ENCODE data around the gene METRNL.

Gene METRNL

GRCh38 chr17:83109793-83110645 is 30.6 kb downstream of the METRNL start:
- Histone ChIP-seq H3K27ac (ENCODE audit: low read depth, low read length, poor library complexity, severe bottlenecking) (no peak overlapping the region), H3K79me2 (ENCODE audit: insufficient read depth, low read length) (no peaks in the 10 kb centered on the region), H3K4me1 (ENCODE audit: insufficient read depth, low read length, severe bottlenecking) (no peaks in the 10 kb centered on the region), H3K9me3 (ENCODE audit: low read length) (no peaks in the 10 kb centered on the region), H3K27me3 (ENCODE audit: insufficient read depth, low read length) (no peaks in the 10 kb centered on the region), H3K9me2 (ENCODE audit: low read depth, low read length) (no peaks in the 10 kb centered on the region), H4K20me1 (ENCODE audit: insufficient read depth, low read length) (no peaks in the 10 kb centered on the region), H3F3A (ENCODE audit: insufficient read depth, low read length) (0 out of 2 replicates have a peak, but pooled peaks cover 5% of the 10 kb centered on the region), H3K4me3 (ENCODE audit: low read depth, low read length, poor library complexity, severe bottlenecking) (no peak overlapping the region), H3K4me2 (ENCODE audit: low read length) (no peak overlapping the region), H2AFZ (ENCODE audit: low read length) (no peak overlapping the region), H3K36me3 (ENCODE audit: insufficient read depth, low read length) (no peaks in the 10 kb centered on the region), H3K9ac (ENCODE audit: low read length) (no peak overlapping the region)
- no peak for TF ChIP-seq CTCF (IDR thresholded peaks at IDR 0.05; ENCODE audit: low read length)
- TF ChIP-seq EZH2 (IDR thresholded peaks at IDR 0.05; ENCODE audit: borderline replicate concordance, low read length): no peak

- no peaks in the 10 kb centered on the region for H3K79me2 ChIP-seq (ENCODE audit: insufficient read depth, low read length)
- no peaks in the 10 kb centered on the region for H3K9me3 ChIP-seq (ENCODE audit: low read length)
- no peaks in the 10 kb centered on the region for H3K4me1 ChIP-seq (ENCODE audit: insufficient read depth, low read length, severe bottlenecking)
- 0 out of 2 replicates have a peak, but pooled peaks cover 5% of the 10 kb centered on the region for H3F3A ChIP-seq (ENCODE audit: insufficient read depth, low read length)
- TF ChIP-seq EZH2 (IDR thresholded peaks at IDR 0.05; ENCODE audit: borderline replicate concordance, low read length): no peak
- no peak for TF ChIP-seq CTCF (IDR thresholded peaks at IDR 0.05; ENCODE audit: low read length)
- no peak overlapping the region for H2AFZ ChIP-seq (ENCODE audit: low read length)
- no peak overlapping the region for H3K4me3 ChIP-seq (ENCODE audit: low read depth, low read length, poor library complexity, severe bottlenecking)
- H3K27ac ChIP-seq (ENCODE audit: low read depth, low read length, poor library complexity, severe bottlenecking): no peak overlapping the region
- H3K9me2 ChIP-seq (ENCODE audit: low read depth, low read length): no peaks in the 10 kb centered on the region
- H3K4me2 ChIP-seq (ENCODE audit: low read length): no peak overlapping the region
- no peaks in the 10 kb centered on the region for H3K36me3 ChIP-seq (ENCODE audit: insufficient read depth, low read length)
- no peaks in the 10 kb centered on the region for H4K20me1 ChIP-seq (ENCODE audit: insufficient read depth, low read length)
- H3K9ac ChIP-seq (ENCODE audit: low read length): no peak overlapping the region
- no peaks in the 10 kb centered on the region for H3K27me3 ChIP-seq (ENCODE audit: insufficient read depth, low read length)
Measured at GRCh38 chr17:83110735-83111134, 31.3 kb downstream of the METRNL start.

GRCh38 chr17:83111516-83112282 is 32.3 kb downstream of the METRNL start:
- no peaks in the 10 kb centered on the region for H3K9me2 ChIP-seq (ENCODE audit: low read depth, low read length)
- H3K4me3 ChIP-seq (ENCODE audit: low read depth, low read length, poor library complexity, severe bottlenecking): no peak overlapping the region
- H3K79me2 ChIP-seq (ENCODE audit: insufficient read depth, low read length): no peaks in the 10 kb centered on the region
- H3K9ac ChIP-seq (ENCODE audit: low read length): no peak overlapping the region
- H3K4me1 ChIP-seq (ENCODE audit: insufficient read depth, low read length, severe bottlenecking): no peaks in the 10 kb centered on the region
- TF ChIP-seq EZH2 (IDR thresholded peaks at IDR 0.05; ENCODE audit: borderline replicate concordance, low read length) (no peak), CTCF (IDR thresholded peaks at IDR 0.05; ENCODE audit: low read length) (no peak)
- no peaks in the 10 kb centered on the region for H3K27me3 ChIP-seq (ENCODE audit: insufficient read depth, low read length)
- H3F3A ChIP-seq (ENCODE audit: insufficient read depth, low read length): 0 out of 2 replicates have a peak, but pooled peaks cover under 1% of the 10 kb centered on the region
- H3K27ac ChIP-seq (ENCODE audit: low read depth, low read length, poor library complexity, severe bottlenecking): no peak overlapping the region
- no peaks in the 10 kb centered on the region for H4K20me1 ChIP-seq (ENCODE audit: insufficient read depth, low read length)
- no peaks in the 10 kb centered on the region for H3K36me3 ChIP-seq (ENCODE audit: insufficient read depth, low read length)
- H2AFZ ChIP-seq (ENCODE audit: low read length): no peak overlapping the region
- no peaks in the 10 kb centered on the region for H3K9me3 ChIP-seq (ENCODE audit: low read length)
- no peak overlapping the region for H3K4me2 ChIP-seq (ENCODE audit: low read length)

All from OCI-LY1 (cell line).